H1 (cell line): ENCODE data around the gene URM1.

Source experiments
- ASH2L ChIP-seq: fragments of 200-600, 300-600 bp; sonication (generic); IDR thresholded peaks from one replicate; pipeline ENCODE4 v1.7.1; 2017; ENCODE audit warnings: low read length
- CREB1 ChIP-seq: IDR thresholded peaks from 2 replicates; pipeline ENCODE4 v1.6.1; 2012; ENCODE audit warnings: inconsistent platforms
- EP300 ChIP-seq, 2 experiments: IDR thresholded peaks; 1 replicate in 1 of 2; 2 replicates in 1 of 2; pipeline ENCODE4 v1.6.1; 2011 to 2012; ENCODE audit warnings: low read depth in 2 of 2, low read length in 2 of 2, mild to moderate bottlenecking in 2 of 2, borderline replicate concordance in 1 of 2, inconsistent platforms in 1 of 2, moderate library complexity in 1 of 2
- EZH2 ChIP-seq: fragments of 200-600 bp; sonication (generic); IDR thresholded peaks from 2 replicates; pipeline ENCODE4 v1.7.1; 2012; ENCODE audit warnings: low read depth, mild to moderate bottlenecking, moderate library complexity, low read length, inconsistent platforms; ENCODE audit not compliant: severe bottlenecking
- FOSL1 ChIP-seq: IDR thresholded peaks from 2 replicates; pipeline ENCODE4 v1.6.1; 2011; ENCODE audit warnings: mild to moderate bottlenecking, low read depth, low read length, moderate library complexity; ENCODE audit not compliant: insufficient read depth
- GABPA ChIP-seq: IDR thresholded peaks from 2 replicates; pipeline ENCODE4 v1.6.1; 2011; ENCODE audit warnings: mild to moderate bottlenecking, low read length, moderate library complexity, borderline replicate concordance; ENCODE audit not compliant: insufficient read depth
- HDAC6 ChIP-seq: IDR thresholded peaks from one replicate; pipeline ENCODE4 v1.7.1; 2012; ENCODE audit warnings: low read depth, mild to moderate bottlenecking, inconsistent platforms, low read length, moderate library complexity
- POLR2A ChIP-seq, 2 experiments: IDR thresholded peaks; 1 replicate in 1 of 2; 2 replicates in 1 of 2; pipeline ENCODE4 v1.6.1; 2011; ENCODE audit warnings: low read depth in 2 of 2, low read length in 2 of 2, mild to moderate bottlenecking in 2 of 2; ENCODE audit errors: control extremely low read depth in 1 of 2
- POLR2AphosphoS5 ChIP-seq: IDR thresholded peaks from 2 replicates; pipeline ENCODE4 v1.6.1; 2011; ENCODE audit warnings: low read depth, low read length
- RAD21 ChIP-seq, 2 experiments: IDR thresholded peaks in 1 of 2; conservative IDR thresholded peaks in 1 of 2; 2 replicates each; pipeline ENCODE4 v1.6.1; 2011; ENCODE audit warnings: low read depth in 2 of 2, low read length in 2 of 2, improper control_type of control experiment in 1 of 2, inconsistent platforms in 1 of 2, mild to moderate bottlenecking in 1 of 2, moderate library complexity in 1 of 2
- SRF ChIP-seq: IDR thresholded peaks from 2 replicates; pipeline ENCODE4 v1.6.1; 2011; ENCODE audit warnings: mild to moderate bottlenecking, low read depth, low read length, moderate library complexity
- ZNF274 ChIP-seq: IDR thresholded peaks from 2 replicates; pipeline ENCODE4 v1.7.0; 2012; ENCODE audit warnings: low read length, borderline replicate concordance; ENCODE audit errors: extremely low read depth
- TF ChIP-seq, protein P1 (sequence below), 3 experiments: IDR thresholded peaks; 1 replicate in 2 of 3; 2 replicates in 1 of 3; pipeline versions ENCODE4 v1.5.1 to v1.6.1; 2011; ENCODE audit warnings: low read length in 3 of 3, mild to moderate bottlenecking in 3 of 3, inconsistent platforms in 2 of 3, low read depth in 1 of 3, moderate library complexity in 1 of 3; ENCODE audit not compliant: insufficient read depth in 1 of 3; ENCODE audit errors: control extremely low read depth in 1 of 3
- TF ChIP-seq, protein P2 (sequence below): IDR thresholded peaks from 2 replicates; pipeline ENCODE4 v1.6.1; 2011; ENCODE audit warnings: low read length, improper control_type of control experiment

DNA sequence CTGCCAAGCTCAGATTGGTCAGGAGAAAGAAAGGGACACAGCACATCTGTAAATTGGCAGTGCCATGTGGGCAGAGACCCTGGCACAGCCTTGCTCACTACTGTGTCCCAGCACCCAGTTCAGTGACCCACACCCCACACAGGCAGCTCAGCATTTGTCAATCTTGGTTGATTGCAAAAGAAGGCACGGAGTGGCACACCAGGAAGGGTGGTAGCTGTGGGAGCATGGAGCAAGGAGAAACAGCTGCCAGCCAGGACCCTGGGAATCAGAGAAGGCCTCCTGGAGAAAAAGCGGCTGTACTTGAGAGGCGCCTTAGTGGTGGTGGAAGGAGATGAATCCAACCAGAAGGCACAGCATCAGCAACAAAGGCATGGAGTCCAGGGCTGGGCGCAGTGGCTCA is 27.3 kb upstream of the URM1 start:
- TF ChIP-seq CREB1 (no peak), ASH2L (no peak), GABPA (no peak), POLR2AphosphoS5 (no peak), FOSL1 (no peak), HDAC6 (no peak), SRF (no peak), POLR2A (IDR thresholded peaks at IDR 0.05; ENCODE audit: control extremely low read depth in 1 of 2, low read depth in 2 of 2, low read length in 2 of 2) (no peak), ZNF274 (no peak), EZH2 (no peak), EP300 (IDR thresholded peaks at IDR 0.05; ENCODE audit: borderline replicate concordance in 1 of 2, low read depth in 2 of 2, low read length in 2 of 2) (no peak), RAD21 (IDR thresholded peaks at IDR 0.05 in 1 of 2, conservative IDR thresholded peaks at IDR 0.05 in 1 of 2; ENCODE audit: low read depth in 2 of 2, low read length in 2 of 2) (no peak)
- TF ChIP-seq, protein P1, sequence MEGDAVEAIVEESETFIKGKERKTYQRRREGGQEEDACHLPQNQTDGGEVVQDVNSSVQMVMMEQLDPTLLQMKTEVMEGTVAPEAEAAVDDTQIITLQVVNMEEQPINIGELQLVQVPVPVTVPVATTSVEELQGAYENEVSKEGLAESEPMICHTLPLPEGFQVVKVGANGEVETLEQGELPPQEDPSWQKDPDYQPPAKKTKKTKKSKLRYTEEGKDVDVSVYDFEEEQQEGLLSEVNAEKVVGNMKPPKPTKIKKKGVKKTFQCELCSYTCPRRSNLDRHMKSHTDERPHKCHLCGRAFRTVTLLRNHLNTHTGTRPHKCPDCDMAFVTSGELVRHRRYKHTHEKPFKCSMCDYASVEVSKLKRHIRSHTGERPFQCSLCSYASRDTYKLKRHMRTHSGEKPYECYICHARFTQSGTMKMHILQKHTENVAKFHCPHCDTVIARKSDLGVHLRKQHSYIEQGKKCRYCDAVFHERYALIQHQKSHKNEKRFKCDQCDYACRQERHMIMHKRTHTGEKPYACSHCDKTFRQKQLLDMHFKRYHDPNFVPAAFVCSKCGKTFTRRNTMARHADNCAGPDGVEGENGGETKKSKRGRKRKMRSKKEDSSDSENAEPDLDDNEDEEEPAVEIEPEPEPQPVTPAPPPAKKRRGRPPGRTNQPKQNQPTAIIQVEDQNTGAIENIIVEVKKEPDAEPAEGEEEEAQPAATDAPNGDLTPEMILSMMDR (IDR thresholded peaks at IDR 0.05; ENCODE audit: control extremely low read depth in 1 of 3, insufficient read depth in 1 of 3, low read depth in 1 of 3, low read length in 3 of 3), result no peak
- TF ChIP-seq, protein P2, sequence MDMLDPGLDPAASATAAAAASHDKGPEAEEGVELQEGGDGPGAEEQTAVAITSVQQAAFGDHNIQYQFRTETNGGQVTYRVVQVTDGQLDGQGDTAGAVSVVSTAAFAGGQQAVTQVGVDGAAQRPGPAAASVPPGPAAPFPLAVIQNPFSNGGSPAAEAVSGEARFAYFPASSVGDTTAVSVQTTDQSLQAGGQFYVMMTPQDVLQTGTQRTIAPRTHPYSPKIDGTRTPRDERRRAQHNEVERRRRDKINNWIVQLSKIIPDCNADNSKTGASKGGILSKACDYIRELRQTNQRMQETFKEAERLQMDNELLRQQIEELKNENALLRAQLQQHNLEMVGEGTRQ, result no peak
